ENCODE measurements around the gene ISYNA1.

GRCh38 chr19:18436671-18437490 lies 1.1 kb downstream of the ISYNA1 start:
- TF ChIP-seq CTCF (IDR thresholded peaks at IDR 0.05), result peak; percentile 34
- TF ChIP-seq EZH2 (IDR thresholded peaks at IDR 0.05; ENCODE audit: borderline replicate concordance, insufficient read depth, low read depth, low read length, poor library complexity, severe bottlenecking), result no peak
